Central memory CD4-positive, alpha-beta T cell (primary cell): ENCODE data around the gene PCTP.

ENCODE experiments used
- DNase-seq: peaks from one replicate; pipeline ENCODE4 v3.0.0; 2022

The PCTP gene

GRCh38 chr17:55758171-55758570 lies 7.3 kb downstream of the PCTP start:
- no peak for DNase-seq

- no peak for DNase-seq
Observed at GRCh38 chr17:55760643-55761355, 9.9 kb downstream of the PCTP start.

- DNase-seq, result no peak
Observed at GRCh38 chr17:55762086-55762858, 11.4 kb downstream of the PCTP start.

- no peak for DNase-seq
Observed at GRCh38 chr17:55763856-55764255, 13.0 kb downstream of the PCTP start.

GRCh38 chr17:55764610-55765009 lies 13.8 kb downstream of the PCTP start:
- DNase-seq, result no peak

- DNase-seq, result no peak
Observed at GRCh38 chr17:55765472-55765871, 14.6 kb downstream of the PCTP start.

- DNase-seq, result no peak
Observed at GRCh38 chr17:55768936-55769624, 18.2 kb downstream of the PCTP start.

- DNase-seq, result no peak
Observed at GRCh38 chr17:55769625-55770000, 18.8 kb downstream of the PCTP start.

- DNase-seq, result no peak
Observed at GRCh38 chr17:55770196-55770870, 19.5 kb downstream of the PCTP start.

GRCh38 chr17:55772086-55772485 lies 21.2 kb downstream of the PCTP start:
- no peak for DNase-seq

- DNase-seq, result no peak
Observed at GRCh38 chr17:55773671-55774070, 22.8 kb downstream of the PCTP start.

- DNase-seq, result no peak
Observed at GRCh38 chr17:55774846-55775271, 24.0 kb downstream of the PCTP start.

- no peak for DNase-seq
Observed at GRCh38 chr17:55776271-55776670, 25.4 kb downstream of the PCTP start.

GRCh38 chr17:55777471-55777971 lies 26.7 kb downstream of the PCTP start:
- DNase-seq, result no peak

- DNase-seq, result no peak
Observed at GRCh38 chr17:55778389-55779118, 27.7 kb downstream of the PCTP start.

GRCh38 chr17:55783684-55784245 lies 32.9 kb downstream of the PCTP start:
- DNase-seq, result no peak

GRCh38 chr17:55784666-55785065 lies 33.8 kb downstream of the PCTP start:
- DNase-seq, result no peak

- DNase-seq, result no peak
Observed at GRCh38 chr17:55785181-55785580, 34.3 kb downstream of the PCTP start.

- DNase-seq, result no peak
Observed at GRCh38 chr17:55793272-55793671, 42.4 kb downstream of the PCTP start.

- DNase-seq, result no peak
Observed at GRCh38 chr17:55794725-55795482, 44.1 kb downstream of the PCTP start.
